GM12875 (cell line): ENCODE data around the gene REG4.
"Not testable (repeated sequence)": the region's sequence is repeated elsewhere in the genome, so short reads cannot be mapped to it uniquely, and the experiment has no call there.

Experiments used
- H3K4me3 ChIP-seq: one replicate; pipeline ENCODE4 v1.5.1; 2011; ENCODE audit warnings: low read depth, low read length, control low read depth
- CTCF ChIP-seq: IDR thresholded peaks from 2 replicates; pipeline ENCODE4 v1.5.1; 2011; ENCODE audit warnings: low read depth, mild to moderate bottlenecking, control low read depth, inconsistent platforms, low read length, moderate library complexity, borderline replicate concordance; ENCODE audit not compliant: insufficient read depth

The REG4 gene

GRCh38 chr1:119787776-119788175 lies 23.5 kb downstream of the REG4 start:
- H3K4me3 ChIP-seq, result no peak overlapping the region
- TF ChIP-seq CTCF, result no peak

GRCh38 chr1:119786473-119787050 lies 24.7 kb downstream of the REG4 start:
- H3K4me3 ChIP-seq, result not testable (repeated sequence)

GRCh38 chr1:119786046-119786445 lies 25.2 kb downstream of the REG4 start:
- H3K4me3 ChIP-seq, result not testable (repeated sequence)

- TF ChIP-seq CTCF, result no peak
These were observed 27.0 kb downstream of the REG4 start for GRCh38 chr1:119784191-119784781.

GRCh38 chr1:119783354-119784185 lies 27.7 kb downstream of the REG4 start:
- TF ChIP-seq CTCF, result no peak

More at GRCh38 chr1:119784191-119784781, 27.0 kb downstream of the REG4 start:
- no peak overlapping the region for H3K4me3 ChIP-seq

GRCh38 chr1:119782631-119783325 lies 28.5 kb downstream of the REG4 start:
- TF ChIP-seq CTCF, result no peak

More at GRCh38 chr1:119783354-119784185, 27.7 kb downstream of the REG4 start:
- H3K4me3 ChIP-seq, result no peak overlapping the region

GRCh38 chr1:119781434-119782210 lies 29.6 kb downstream of the REG4 start:
- no peak overlapping the region for H3K4me3 ChIP-seq
- TF ChIP-seq CTCF, result no peak

More at GRCh38 chr1:119782631-119783325, 28.5 kb downstream of the REG4 start:
- no peak overlapping the region for H3K4me3 ChIP-seq
